K562 (cell line): ENCODE data around the gene LUC7L. TPM values are rescaled to one million over a fixed set of nuclear protein-coding genes. Genes with fewer than 3 reads are reported as not detected.

Source experiments
- ATAC-seq: fragments of 200-7000 bp; cut with Tn5 transposase; 3 replicates; pipeline ENCODE4 v1.9.1; 2020; ENCODE audit warnings: moderate library complexity
- BruUV-seq: library from RNA; stranded (reverse); fragments of 400-500 nt; replicated peaks from 2 replicates; lab custom pipeline; 2021; lab: Mats Ljungman, UMichigan
- CTCF ChIA-PET: fragments of 300-600 bp; formaldehyde crosslinking; extraction: SDS; loops from one replicate; lab custom pipeline; 2021; ENCODE audit warnings: low intra/inter-chr PET ratio; lab: Yijun Ruan, JAX
- POLR2A ChIA-PET: fragments of 300-600, 350-650 bp; sonication (Branson Sonifier 250); formaldehyde crosslinking; extraction: SDS; loops from one replicate; lab custom pipeline; 2021; ENCODE audit warnings: antibody characterized with exemption, inconsistent platforms; lab: Yijun Ruan, JAX
- DNase-seq, 4 experiments: peaks; one replicate each; pipeline versions ENCODE4 v3.0.0 to v3.0.0-alpha.2; 2011 to 2018; ENCODE audit warnings: low spot score in 3 of 4, mixed read lengths in 3 of 4; ENCODE audit errors: extremely low read depth in 1 of 4
- FAIRE-seq: peaks from 2 replicates; lab custom pipeline; 2011; peaks lifted over from hg19 to GRCh38; lab: Jason Lieb, UNC
- H2AFZ ChIP-seq: 2 replicates; pipeline ENCODE4 v1.6.0; 2011; ENCODE audit warnings: low read depth, low read length, control low read depth, inconsistent platforms
- H3K27ac ChIP-seq: fragments of 200-600 bp; 3 replicates; pipeline ENCODE4 v1.8.0; 2011; ENCODE audit warnings: low read depth, mild to moderate bottlenecking, control low read depth, inconsistent platforms, low read length, moderate library complexity, mixed read lengths; ENCODE audit errors: extremely low read depth
- H3K27me3 ChIP-seq, 2 experiments: fragments of 300-600 bp in 1 of 2; 2 replicates in 1 of 2; 3 replicates in 1 of 2; pipeline versions ENCODE4 v1.6.0 to v1.8.0; 2011; ENCODE audit warnings: inconsistent platforms in 2 of 2, low read length in 2 of 2, mild to moderate bottlenecking in 1 of 2, mixed read lengths in 1 of 2, moderate library complexity in 1 of 2; ENCODE audit not compliant: control insufficient read depth in 2 of 2, insufficient read depth in 2 of 2
- H3K36me3 ChIP-seq: fragments of 300-600 bp; 3 replicates; pipeline ENCODE4 v1.8.0; 2011; ENCODE audit warnings: mild to moderate bottlenecking, low read length, inconsistent platforms; ENCODE audit not compliant: control insufficient read depth, insufficient read depth
- H3K4me1 ChIP-seq, 2 experiments: fragments of 200-600 bp in 1 of 2; replicated peaks in 1 of 2; 2 replicates in 1 of 2; 3 replicates in 1 of 2; pipeline versions ENCODE4 v1.5.1 to v1.8.0; 2011; ENCODE audit warnings: inconsistent platforms in 2 of 2, low read length in 2 of 2, mild to moderate bottlenecking in 1 of 2, mixed read lengths in 1 of 2, moderate library complexity in 1 of 2; ENCODE audit not compliant: control insufficient read depth in 2 of 2, insufficient read depth in 2 of 2
- H3K4me2 ChIP-seq: 2 replicates; pipeline ENCODE4 v1.6.1; 2011; ENCODE audit warnings: low read length, control low read depth, inconsistent platforms, mixed read lengths; ENCODE audit not compliant: insufficient read depth
- H3K4me3 ChIP-seq: fragments of 200-600 bp; sonication (generic), shearing (Covaris generic); 2 replicates; pipeline ENCODE4 v1.5.1; 2016; ENCODE audit warnings: control low read depth, inconsistent platforms
- H3K79me2 ChIP-seq: fragments of 200-600 bp; 3 replicates; pipeline ENCODE4 v1.8.0; 2011; ENCODE audit warnings: low read length, inconsistent platforms; ENCODE audit not compliant: control insufficient read depth, insufficient read depth
- H3K9ac ChIP-seq, 2 experiments: 2 replicates each; pipeline versions ENCODE4 v1.6.0 to v1.6.1; 2011; ENCODE audit warnings: low read depth in 2 of 2, low read length in 2 of 2, control low read depth in 1 of 2, inconsistent platforms in 1 of 2, mild to moderate bottlenecking in 1 of 2, mixed read lengths in 1 of 2; ENCODE audit not compliant: insufficient read depth in 1 of 2
- H3K9me1 ChIP-seq: one replicate; pipeline ENCODE4 v1.6.0; 2011; ENCODE audit warnings: inconsistent platforms, mild to moderate bottlenecking, low read length, moderate library complexity; ENCODE audit not compliant: control insufficient read depth, insufficient read depth
- H3K9me3 ChIP-seq: replicated peaks from 2 replicates; pipeline ENCODE4 v1.5.1; 2011; ENCODE audit warnings: low read depth, low read length, inconsistent platforms; ENCODE audit not compliant: control insufficient read depth, insufficient read depth
- H4K20me1 ChIP-seq: replicated peaks from 2 replicates; pipeline ENCODE4 v1.6.1; 2011; ENCODE audit warnings: low read length, inconsistent platforms, mixed read lengths; ENCODE audit not compliant: control insufficient read depth, insufficient read depth
- FIP1L1 ChIP-seq: fragments of 200-400 bp; formaldehyde crosslinking; IDR thresholded peaks from 2 replicates; pipeline ENCODE4 v1.6.1; 2018; ENCODE audit warnings: mild to moderate bottlenecking, low read depth, low read length; ENCODE audit not compliant: poor library complexity, severe bottlenecking
- MTA1 ChIP-seq: fragments of 450-650 bp; IDR thresholded peaks from 2 replicates; pipeline ENCODE4 v1.6.1; 2017; ENCODE audit warnings: borderline replicate concordance
- NFE2 ChIP-seq: IDR thresholded peaks from 2 replicates; pipeline ENCODE4 v1.6.1; 2014; ENCODE audit warnings: antibody characterized with exemption, low read depth
- NFIC ChIP-seq: fragments of 450-650 bp; IDR thresholded peaks from 2 replicates; pipeline ENCODE4 v1.6.1; 2017; ENCODE audit warnings: mild to moderate bottlenecking, inconsistent platforms
- PHF20 ChIP-seq: fragments of 450-650 bp; IDR thresholded peaks from 2 replicates; pipeline ENCODE4 v1.6.1; 2018; ENCODE audit not compliant: partially characterized antibody
- PML ChIP-seq: IDR thresholded peaks from 2 replicates; pipeline ENCODE4 v1.6.1; 2012; ENCODE audit warnings: low read length, inconsistent platforms
- POLR2G ChIP-seq: fragments of 200-400 bp; formaldehyde crosslinking; IDR thresholded peaks from 2 replicates; pipeline ENCODE4 v1.6.1; 2017; ENCODE audit warnings: low read depth, mild to moderate bottlenecking, antibody characterized with exemption, low read length, moderate library complexity
- STAG1 ChIP-seq: sonication (generic); formaldehyde crosslinking; IDR thresholded peaks from 2 replicates; pipeline ENCODE4 v1.5.0; 2020; ENCODE audit warnings: missing genetic modification reagents, borderline replicate concordance
- TCFL5 ChIP-seq: fragments of 250-450 bp; sonication (Bioruptor Pico); conservative IDR thresholded peaks from 2 replicates; pipeline ENCODE4 v1.6.1; 2021; ENCODE audit warnings: mild to moderate bottlenecking, moderate library complexity, matching md5 sums
- TFAP4 ChIP-seq: sonication (generic); formaldehyde crosslinking; IDR thresholded peaks from 2 replicates; pipeline ENCODE4 v1.8.0; 2022; ENCODE audit warnings: missing genetic modification reagents, mild to moderate bottlenecking, moderate library complexity, borderline replicate concordance
- THRA ChIP-seq: fragments of 450-650 bp; IDR thresholded peaks from 2 replicates; pipeline ENCODE4 v1.6.1; 2017; ENCODE audit warnings: mild to moderate bottlenecking, moderate library complexity
- U2AF2 ChIP-seq: fragments of 200-400 bp; formaldehyde crosslinking; optimal IDR thresholded peaks from 2 replicates; pipeline ENCODE3; 2017; ENCODE audit warnings: low read depth, mild to moderate bottlenecking, low read length
- XRCC4 ChIP-seq: IDR thresholded peaks from one replicate; pipeline ENCODE4 v1.6.1; 2011; ENCODE audit not compliant: insufficient read depth, insufficient read length; ENCODE audit errors: extremely low read depth
- ZBTB9 ChIP-seq: fragments of 450-650 bp; formaldehyde crosslinking; IDR thresholded peaks from 2 replicates; pipeline ENCODE4 v1.4.0; 2020; ENCODE audit warnings: mild to moderate bottlenecking, moderate library complexity
- ZNF444 ChIP-seq: fragments of 250-450 bp; sonication (Bioruptor Pico); IDR thresholded peaks from 2 replicates; pipeline ENCODE4 v1.4.0; 2020; ENCODE audit warnings: mild to moderate bottlenecking, moderate library complexity
- ZNF583 ChIP-seq: fragments of 250-450 bp; sonication (Bioruptor Pico); IDR thresholded peaks from 2 replicates; pipeline ENCODE4 v1.4.0; 2020
- WGBS: fragments of 100-300 bp; shearing (Covaris generic); methylation state at CpG from one replicate; pipeline ENCODE4 v1.1.6; 2016; ENCODE audit warnings: low coverage, mixed read lengths; ENCODE audit not compliant: insufficient coverage; ENCODE audit errors: missing lambda C conversion rate; 5-methylcytosine and 5-hydroxymethylcytosine counted together
- in situ Hi-C: fragments of 300-500 bp; cut with MboI; formaldehyde crosslinking; loops from 4 replicates; pipeline ENCODE4 v1.15.0; 2018; ENCODE audit warnings: inconsistent platforms, mixed read lengths
- intact Hi-C: fragments of 100-400 bp; cut with micrococcal nuclease; formaldehyde crosslinking; loops from 2 replicates; pipeline ENCODE4 v1.14.2; 2022
- polyA plus RNA-seq, 8 experiments: library from polyadenylated mRNA; depleted of rRNA in 4 of 8; stranded (reverse) in 5 of 8; unstranded in 3 of 8; fragments of >200 nt; fragmentation: Nextera tagmentation in 2 of 8; fragmentation: Illumina TruSeq in 1 of 8; extraction: Ambion mirVana in 2 of 8; extraction: Trizol in 1 of 8; gene quantifications; 2 replicates each; pipeline versions ENCODE4 v1.2.1 to v1.2.3, GENCODE V29; 2011 to 2014; ENCODE audit warnings: inconsistent platforms in 1 of 8, missing spikeins in 1 of 8
- total RNA-seq, 7 experiments: library from RNA; depleted of rRNA in 6 of 7; stranded (reverse); fragments of >200 nt in 6 of 7; fragmentation: Illumina TruSeq in 2 of 7; extraction: Trizol in 2 of 7; gene quantifications; 2 replicates each; pipeline versions ENCODE4 v1.2.1 to v1.2.3, GENCODE V29; 2011 to 2021; ENCODE audit warnings: low replicate concordance in 1 of 7

The LUC7L gene
- total and polyA plus RNA-seq, 9 of the 15 experiments (the other 6 are each of a cell fraction or from before 2014, with no cell fraction given) = 1.7 to 93.3 (median 59.5) TPM

- POLR2A ChIA-PET = interaction anchor here (1.0 to 1.1 kb wide), 2 partner anchors 8 to 9 kb away, joined by 3 to 5 read pairs; no protein-coding TSS in a partner anchor
- no peak overlapping the region for H3K4me3 ChIP-seq
- in situ Hi-C loops (no loop called here), intact Hi-C loops (no loop called here)
- H3K4me1 ChIP-seq = peaks cover 0 to 73% of the 10 kb centered on the region in 2 experiments; a peak in 2 of 5 replicates
- H3K27me3 ChIP-seq = no peaks in the 10 kb centered on the region; a peak in 1 of 5 replicates
- no peak overlapping the region; the same call in 1 of the 2 replicates for H3K4me2 ChIP-seq
- DNase-seq (no peak), ATAC-seq (no peak), FAIRE-seq (no peak)
- no peaks in the 10 kb centered on the region for H3K9me3 ChIP-seq
- peak overlapping the region in 1 of 2 experiments; percentile 76; a peak in 2 of 4 replicates for H3K9ac ChIP-seq
- no peaks in the 10 kb centered on the region for H3K79me2 ChIP-seq
- peaks cover 3% of the 10 kb centered on the region; the same call in 1 of the 2 replicates for H4K20me1 ChIP-seq
- H3K9me1 ChIP-seq = no peaks in the 10 kb centered on the region
- TF ChIP-seq ZBTB9 (CRISPR knock-in tag) (no peak), TCFL5 (CRISPR knock-in tag) (no peak), MTA1 (no peak), STAG1 (CRISPR knock-in tag) (no peak), ZNF444 (no peak), NFIC (0 out of 2 replicates have a peak, but pooled peaks have one; percentile 7), XRCC4 (no peak), PHF20 (no peak), U2AF2 (no peak), PML (no peak), NFE2 (no peak), THRA (no peak), ZNF583 (CRISPR knock-in tag) (no peak), POLR2G (peak; percentile 54), FIP1L1 (no peak), TFAP4 (CRISPR knock-in tag) (peak; percentile 12; the same call in 1 of the 2 replicates)
- H2AFZ ChIP-seq = 0 out of 2 replicates have a peak overlapping the region, but pooled peaks have one; percentile 24
- BruUV-seq = no TSS peak
- no peak overlapping the region for H3K27ac ChIP-seq
- CTCF ChIA-PET = no interaction called here
- WGBS = 23% methylated on average over 39 of the region's 40 CpGs
- peaks cover 4% of the 10 kb centered on the region; the same call in 1 of the 3 replicates for H3K36me3 ChIP-seq
Measured at GRCh38 chr16:268141-269053, 39.1 kb upstream of the LUC7L start.
